A549 (cell line): ENCODE measurements around the gene RHOT1.
"Not testable (repeated sequence)": the region's sequence is repeated elsewhere in the genome, so short reads cannot be mapped to it uniquely, and the experiment has no call there.

Source experiments
- EP300 ChIP-seq, 2 experiments: fragments of >200 bp; sonication (Bioruptor Twin); formaldehyde crosslinking; IDR thresholded peaks; 2 replicates in 1 of 2; 3 replicates in 1 of 2; pipeline ENCODE4 v1.6.1; 2016 to 2017
- MYC ChIP-seq: IDR thresholded peaks from 2 replicates; pipeline ENCODE4 v1.6.1; 2012; ENCODE audit warnings: mild to moderate bottlenecking, inconsistent platforms, low read length, improper control_type of control experiment, borderline replicate concordance
- NR3C1 ChIP-seq: fragments of >200 bp; sonication (Bioruptor Twin); formaldehyde crosslinking; IDR thresholded peaks from 3 replicates; pipeline ENCODE4 v1.6.1; 2017
- POLR2A ChIP-seq: IDR thresholded peaks from 2 replicates; pipeline ENCODE4 v1.6.1; 2012; ENCODE audit warnings: mild to moderate bottlenecking, low read length
- ZFP36 ChIP-seq: fragments of 450-650 bp; IDR thresholded peaks from 2 replicates; pipeline ENCODE4 v1.6.1; 2014; ENCODE audit warnings: borderline replicate concordance; ENCODE audit not compliant: partially characterized antibody
- TF ChIP-seq, protein P1 (sequence below): IDR thresholded peaks from 2 replicates; pipeline ENCODE4 v1.6.1; 2012
- TF ChIP-seq, protein P2 (sequence below): fragments of >200 bp; sonication (Bioruptor Twin); formaldehyde crosslinking; IDR thresholded peaks from 3 replicates; pipeline ENCODE4 v1.5.1; 2016

DNA sequence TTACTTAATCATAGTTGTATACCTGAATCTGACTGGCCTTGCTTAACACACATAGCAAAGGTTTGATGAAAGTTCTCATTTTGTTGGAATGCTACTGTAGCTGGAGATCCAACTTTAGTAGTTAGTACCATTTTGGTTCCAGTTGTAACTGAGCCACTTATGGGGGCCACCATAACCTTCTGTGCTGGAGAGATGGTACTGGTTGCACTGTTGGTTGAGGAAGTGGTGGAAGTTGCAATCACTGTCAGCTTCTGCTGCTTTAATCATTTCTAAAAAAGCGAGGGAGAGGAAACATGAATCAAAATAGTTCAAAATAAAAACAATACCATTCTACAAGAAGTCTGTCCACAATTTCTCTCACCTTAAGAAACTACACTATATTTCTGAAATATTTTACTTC, 35.1 kb upstream of the RHOT1 start:
- TF ChIP-seq MYC; EP300 (IDR thresholded peaks at IDR 0.05); ZFP36; NR3C1; POLR2A: not testable (repeated sequence)
- TF ChIP-seq, protein P1, sequence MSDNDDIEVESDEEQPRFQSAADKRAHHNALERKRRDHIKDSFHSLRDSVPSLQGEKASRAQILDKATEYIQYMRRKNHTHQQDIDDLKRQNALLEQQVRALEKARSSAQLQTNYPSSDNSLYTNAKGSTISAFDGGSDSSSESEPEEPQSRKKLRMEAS = not testable (repeated sequence)
- TF ChIP-seq, protein P2, sequence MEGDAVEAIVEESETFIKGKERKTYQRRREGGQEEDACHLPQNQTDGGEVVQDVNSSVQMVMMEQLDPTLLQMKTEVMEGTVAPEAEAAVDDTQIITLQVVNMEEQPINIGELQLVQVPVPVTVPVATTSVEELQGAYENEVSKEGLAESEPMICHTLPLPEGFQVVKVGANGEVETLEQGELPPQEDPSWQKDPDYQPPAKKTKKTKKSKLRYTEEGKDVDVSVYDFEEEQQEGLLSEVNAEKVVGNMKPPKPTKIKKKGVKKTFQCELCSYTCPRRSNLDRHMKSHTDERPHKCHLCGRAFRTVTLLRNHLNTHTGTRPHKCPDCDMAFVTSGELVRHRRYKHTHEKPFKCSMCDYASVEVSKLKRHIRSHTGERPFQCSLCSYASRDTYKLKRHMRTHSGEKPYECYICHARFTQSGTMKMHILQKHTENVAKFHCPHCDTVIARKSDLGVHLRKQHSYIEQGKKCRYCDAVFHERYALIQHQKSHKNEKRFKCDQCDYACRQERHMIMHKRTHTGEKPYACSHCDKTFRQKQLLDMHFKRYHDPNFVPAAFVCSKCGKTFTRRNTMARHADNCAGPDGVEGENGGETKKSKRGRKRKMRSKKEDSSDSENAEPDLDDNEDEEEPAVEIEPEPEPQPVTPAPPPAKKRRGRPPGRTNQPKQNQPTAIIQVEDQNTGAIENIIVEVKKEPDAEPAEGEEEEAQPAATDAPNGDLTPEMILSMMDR = not testable (repeated sequence)
